B cell (primary cell): ENCODE results near the gene MAP3K12.

Experiments
- EZH2 ChIP-seq: IDR thresholded peaks from 2 replicates; pipeline ENCODE4 v1.6.1; 2012; ENCODE audit warnings: borderline replicate concordance, low read depth, mild to moderate bottlenecking, moderate library complexity, low read length; ENCODE audit not compliant: insufficient read depth, poor library complexity, severe bottlenecking
- TF ChIP-seq, protein P1 (sequence below): fragments of 200-600 bp; IDR thresholded peaks from one replicate; pipeline ENCODE4 v1.8.0; 2022; ENCODE audit warnings: antibody characterized with exemption, mild to moderate bottlenecking

DNA sequence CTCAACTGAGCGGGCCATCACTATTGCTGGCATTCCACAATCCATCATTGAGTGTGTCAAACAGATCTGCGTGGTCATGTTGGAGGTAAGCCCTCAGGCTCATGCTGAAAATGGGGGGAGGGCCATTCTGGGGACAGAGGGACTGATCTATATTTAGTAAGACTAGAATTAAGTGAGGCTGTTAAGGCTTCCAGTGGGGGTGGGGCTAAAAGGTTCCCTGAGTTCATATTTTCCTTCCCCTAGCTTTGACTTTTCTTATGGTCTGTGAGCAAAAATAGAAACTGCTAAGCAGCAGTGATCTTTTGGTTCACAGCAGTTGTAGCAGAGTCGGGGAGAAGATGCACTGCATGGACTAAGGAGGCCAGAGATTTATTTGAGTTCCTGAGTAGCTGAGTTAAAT is 38.2 kb downstream of the MAP3K12 start:
- TF ChIP-seq, protein P1, sequence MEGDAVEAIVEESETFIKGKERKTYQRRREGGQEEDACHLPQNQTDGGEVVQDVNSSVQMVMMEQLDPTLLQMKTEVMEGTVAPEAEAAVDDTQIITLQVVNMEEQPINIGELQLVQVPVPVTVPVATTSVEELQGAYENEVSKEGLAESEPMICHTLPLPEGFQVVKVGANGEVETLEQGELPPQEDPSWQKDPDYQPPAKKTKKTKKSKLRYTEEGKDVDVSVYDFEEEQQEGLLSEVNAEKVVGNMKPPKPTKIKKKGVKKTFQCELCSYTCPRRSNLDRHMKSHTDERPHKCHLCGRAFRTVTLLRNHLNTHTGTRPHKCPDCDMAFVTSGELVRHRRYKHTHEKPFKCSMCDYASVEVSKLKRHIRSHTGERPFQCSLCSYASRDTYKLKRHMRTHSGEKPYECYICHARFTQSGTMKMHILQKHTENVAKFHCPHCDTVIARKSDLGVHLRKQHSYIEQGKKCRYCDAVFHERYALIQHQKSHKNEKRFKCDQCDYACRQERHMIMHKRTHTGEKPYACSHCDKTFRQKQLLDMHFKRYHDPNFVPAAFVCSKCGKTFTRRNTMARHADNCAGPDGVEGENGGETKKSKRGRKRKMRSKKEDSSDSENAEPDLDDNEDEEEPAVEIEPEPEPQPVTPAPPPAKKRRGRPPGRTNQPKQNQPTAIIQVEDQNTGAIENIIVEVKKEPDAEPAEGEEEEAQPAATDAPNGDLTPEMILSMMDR: no peak
- no peak for TF ChIP-seq EZH2
